Fibroblast of the aortic adventitia (primary cell): Measurements from ENCODE around the gene PSMA2. TPM values are rescaled to one million over a fixed set of nuclear protein-coding genes. Genes with fewer than 3 reads are reported as not detected.
A peak's percentile ranks its signal among the peaks of the same experiment; 100 is the strongest.

Source experiments
- DNase-seq: peaks from one replicate; pipeline ENCODE4 v3.0.0-alpha.2; 2010; ENCODE audit warnings: low read depth
- H3K4me3 ChIP-seq: 2 replicates; pipeline ENCODE4 v1.5.1; 2011; ENCODE audit warnings: low read depth, mild to moderate bottlenecking, control low read depth, low read length, moderate library complexity
- total RNA-seq: library from RNA; depleted of rRNA; stranded (reverse); fragments of >200 nt; gene quantifications from 2 replicates; pipeline ENCODE4 v1.2.3, GENCODE V29; 2012; ENCODE audit warnings: low replicate concordance
- TF ChIP-seq, protein P1 (sequence below): IDR thresholded peaks from 2 replicates; pipeline ENCODE4 v1.5.1; 2011; ENCODE audit warnings: mild to moderate bottlenecking, low read length, control low read depth, inconsistent platforms; ENCODE audit not compliant: insufficient read depth

PSMA2 gene
- total RNA-seq, 1 donor: 121 TPM

DNA sequence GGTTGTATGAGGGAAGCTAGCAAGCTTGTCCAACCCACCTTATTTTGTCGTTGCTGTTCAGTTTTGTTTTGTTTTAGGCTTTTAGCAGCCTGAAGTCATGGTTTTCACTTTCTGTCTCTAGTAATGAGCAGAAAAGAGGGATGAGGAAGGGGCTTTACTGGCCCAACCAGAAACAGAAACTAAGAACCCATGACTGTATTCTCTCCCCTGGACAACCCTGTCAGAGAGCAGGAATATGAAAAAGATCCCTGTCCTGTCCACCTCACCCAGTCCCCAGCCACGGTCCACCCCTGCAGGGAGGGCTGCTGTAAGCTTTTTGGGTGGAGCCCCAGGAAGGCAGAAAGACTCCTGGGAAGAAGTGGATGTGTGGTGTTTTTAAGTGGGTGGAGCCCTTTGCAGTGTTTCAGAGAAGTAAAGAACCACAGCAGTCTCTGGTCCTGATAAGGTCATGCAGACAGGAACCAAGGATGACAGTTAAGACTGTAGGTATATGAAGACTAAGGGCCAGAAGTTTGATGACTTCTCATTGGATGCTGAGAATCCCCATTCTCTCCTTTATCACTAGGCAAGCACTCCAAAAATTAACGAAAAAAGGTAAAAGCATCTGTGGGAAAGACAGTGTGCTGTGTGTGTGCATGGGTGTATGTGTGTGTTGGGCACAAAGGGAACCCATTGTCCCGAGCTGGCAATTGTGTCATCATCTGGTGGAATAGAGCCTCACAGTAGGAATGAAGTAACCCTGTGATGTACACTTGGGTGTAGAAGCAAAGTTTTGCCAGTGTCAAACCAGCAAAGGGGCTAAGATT, 14.1 kb upstream of the PSMA2 start:
- TF ChIP-seq, protein P1, sequence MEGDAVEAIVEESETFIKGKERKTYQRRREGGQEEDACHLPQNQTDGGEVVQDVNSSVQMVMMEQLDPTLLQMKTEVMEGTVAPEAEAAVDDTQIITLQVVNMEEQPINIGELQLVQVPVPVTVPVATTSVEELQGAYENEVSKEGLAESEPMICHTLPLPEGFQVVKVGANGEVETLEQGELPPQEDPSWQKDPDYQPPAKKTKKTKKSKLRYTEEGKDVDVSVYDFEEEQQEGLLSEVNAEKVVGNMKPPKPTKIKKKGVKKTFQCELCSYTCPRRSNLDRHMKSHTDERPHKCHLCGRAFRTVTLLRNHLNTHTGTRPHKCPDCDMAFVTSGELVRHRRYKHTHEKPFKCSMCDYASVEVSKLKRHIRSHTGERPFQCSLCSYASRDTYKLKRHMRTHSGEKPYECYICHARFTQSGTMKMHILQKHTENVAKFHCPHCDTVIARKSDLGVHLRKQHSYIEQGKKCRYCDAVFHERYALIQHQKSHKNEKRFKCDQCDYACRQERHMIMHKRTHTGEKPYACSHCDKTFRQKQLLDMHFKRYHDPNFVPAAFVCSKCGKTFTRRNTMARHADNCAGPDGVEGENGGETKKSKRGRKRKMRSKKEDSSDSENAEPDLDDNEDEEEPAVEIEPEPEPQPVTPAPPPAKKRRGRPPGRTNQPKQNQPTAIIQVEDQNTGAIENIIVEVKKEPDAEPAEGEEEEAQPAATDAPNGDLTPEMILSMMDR: no peak
- peak; percentile 46 for DNase-seq
- H3K4me3 ChIP-seq: peak overlapping the region; percentile 37

DNA sequence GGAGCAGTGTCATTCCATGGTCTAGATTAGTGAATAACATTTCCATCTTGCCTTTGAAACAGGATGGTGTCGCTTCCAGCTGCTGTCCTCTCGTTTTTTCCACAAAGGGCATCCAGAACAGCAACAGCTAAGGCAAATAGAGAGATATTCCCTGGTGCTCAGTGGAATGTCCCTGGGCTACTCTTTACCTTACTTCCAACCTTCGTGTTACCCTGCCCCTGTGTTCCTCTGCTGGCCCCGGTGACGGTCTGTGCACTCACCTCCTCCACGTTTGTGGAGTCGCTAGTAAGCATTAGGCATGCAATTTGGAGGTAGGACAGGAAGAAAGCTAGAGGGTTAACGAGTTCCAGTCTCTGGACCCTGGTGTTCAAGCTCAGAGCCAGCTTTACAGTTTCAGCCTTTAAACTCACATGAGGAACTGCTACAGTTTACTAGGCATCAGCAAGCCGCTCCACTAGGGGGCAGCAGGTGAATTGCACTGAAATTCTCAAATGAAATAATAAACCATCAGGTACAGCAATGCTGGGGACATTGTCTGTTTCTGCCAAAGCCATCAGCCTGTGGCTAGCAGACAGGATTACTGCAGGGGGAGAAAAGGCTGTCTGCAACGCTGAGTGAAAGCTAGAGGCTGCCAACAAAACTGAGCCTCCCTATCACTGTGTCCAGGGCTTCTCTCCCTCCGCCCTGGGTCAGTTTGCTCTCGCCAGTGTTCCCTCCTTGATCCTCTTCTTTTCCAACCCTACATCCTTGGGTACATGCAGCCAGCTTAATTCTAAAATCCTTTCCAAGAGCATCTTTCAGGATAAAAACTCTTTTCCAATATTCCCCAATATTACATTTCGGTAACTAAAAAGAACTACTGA, 9.2 kb upstream of the PSMA2 start:
- TF ChIP-seq, protein P1: peak; percentile 93
- peak; percentile 82 for DNase-seq
- H3K4me3 ChIP-seq: no peak overlapping the region

DNA sequence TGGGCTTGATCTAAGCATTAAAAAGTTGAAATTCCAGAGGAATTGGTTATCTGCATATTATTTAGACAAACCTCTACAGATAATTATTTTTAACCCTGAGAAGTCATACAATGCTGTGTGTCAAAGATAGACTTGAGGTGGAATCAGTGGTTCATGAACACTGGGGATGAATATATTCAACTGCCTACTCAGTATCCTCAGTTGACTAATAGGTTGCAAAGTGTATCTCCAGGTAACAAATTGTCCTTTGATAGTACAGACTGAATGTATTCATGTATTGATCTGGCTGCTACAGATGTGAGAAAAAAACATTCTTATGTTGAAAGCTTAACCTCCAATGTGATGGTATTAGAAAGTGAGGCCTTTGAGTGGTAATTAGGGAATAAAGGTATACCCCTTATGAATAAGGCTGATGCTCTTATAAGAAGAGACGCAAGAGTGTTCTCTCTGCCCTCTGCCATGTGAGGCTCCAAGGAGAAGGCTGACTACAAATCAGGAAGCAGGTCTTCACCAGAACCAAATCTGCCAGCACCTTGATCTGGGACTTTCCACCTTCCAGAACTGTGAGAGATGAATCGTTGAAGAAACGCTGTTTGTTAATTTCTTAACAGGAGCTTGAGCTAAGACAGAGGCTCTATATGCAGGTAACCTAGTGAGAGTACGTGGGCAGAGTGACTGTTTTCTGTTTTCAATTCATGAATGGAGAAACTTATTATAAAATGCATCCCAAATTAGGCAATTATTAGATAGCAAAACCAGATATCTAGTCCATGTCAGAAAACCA, 7.7 kb upstream of the PSMA2 start:
- no peak overlapping the region for H3K4me3 ChIP-seq
- no peak for DNase-seq
- TF ChIP-seq, protein P1: no peak

DNA sequence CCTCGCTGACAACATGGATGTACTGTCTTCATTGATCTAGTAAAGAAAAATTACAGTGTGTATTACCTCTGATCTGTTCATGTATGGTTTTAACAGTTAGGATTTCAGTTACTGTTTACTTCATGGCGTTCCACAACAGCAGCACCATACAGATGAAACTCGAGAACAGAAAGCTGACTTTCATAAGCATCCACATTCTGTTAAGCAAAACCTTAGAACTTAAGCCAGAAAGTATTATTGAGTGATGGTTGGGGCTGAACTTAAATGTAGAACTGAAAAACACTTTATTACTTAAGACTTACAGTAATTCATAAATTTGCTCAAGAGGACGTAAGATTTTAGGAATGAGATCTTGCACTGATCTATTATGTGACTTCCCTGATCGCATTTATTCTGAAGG, 3.9 kb upstream of the PSMA2 start:
- H3K4me3 ChIP-seq: no peak overlapping the region
- no peak for DNase-seq
- TF ChIP-seq, protein P1: no peak

DNA sequence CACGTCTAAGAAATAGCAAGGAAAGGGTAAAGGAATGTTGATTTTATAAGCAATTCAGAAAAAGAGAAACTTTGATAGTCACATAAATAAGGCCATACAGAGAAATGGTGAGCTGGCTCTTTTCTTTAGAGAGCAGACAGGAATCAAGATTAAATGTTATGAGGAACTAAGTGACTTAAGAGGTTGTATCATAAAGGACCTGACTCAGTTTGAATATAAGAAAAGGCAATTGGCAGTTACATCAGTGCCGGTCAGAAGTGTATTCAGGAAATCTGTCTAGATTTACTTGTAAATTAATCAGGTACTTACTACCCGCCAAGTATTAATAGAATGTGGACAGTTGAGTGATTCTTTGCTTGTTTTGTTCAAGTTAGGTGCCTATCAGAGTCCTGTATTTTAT, 2.3 kb upstream of the PSMA2 start:
- no peak for DNase-seq
- H3K4me3 ChIP-seq: no peak overlapping the region
- TF ChIP-seq, protein P1: no peak

DNA sequence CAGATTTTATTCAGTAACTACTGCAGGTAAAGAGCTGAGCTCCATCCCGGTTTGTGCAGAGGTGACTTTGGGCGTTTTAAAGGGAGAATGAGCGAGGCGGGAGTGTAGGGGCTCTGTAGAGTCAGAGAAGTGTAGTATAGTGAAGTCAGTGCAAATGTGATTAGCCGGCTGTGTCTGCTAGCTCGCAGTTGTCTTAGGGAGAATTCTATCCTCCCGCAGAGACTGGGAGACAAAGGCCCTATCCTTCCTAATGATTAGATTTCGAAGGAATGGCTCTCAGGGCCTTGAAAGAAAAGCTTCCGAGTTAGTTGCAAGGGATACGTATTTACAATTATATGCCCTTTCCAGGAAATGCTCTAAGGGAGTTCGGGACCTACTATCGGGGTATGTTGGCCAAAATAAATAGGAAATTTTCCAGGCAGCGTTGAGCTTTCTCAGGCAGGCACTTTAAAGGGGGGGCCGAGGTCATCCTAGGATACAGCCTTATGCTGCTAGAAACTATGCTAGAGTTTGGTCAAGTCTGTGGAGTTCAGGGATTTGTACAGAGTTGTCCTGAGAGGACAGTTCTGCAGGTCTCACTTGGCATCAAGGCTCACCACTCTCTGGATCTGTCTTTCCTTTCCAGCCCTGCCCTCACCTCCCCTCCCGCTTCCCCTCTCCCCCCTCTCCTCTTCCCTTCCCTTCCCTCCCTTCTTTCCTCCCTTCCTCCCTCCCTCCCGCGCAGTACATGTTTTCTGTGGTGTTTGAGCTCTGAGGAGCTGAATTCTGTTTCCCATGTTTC, 1.0 kb upstream of the PSMA2 start:
- peak; percentile 55 for DNase-seq
- TF ChIP-seq, protein P1: no peak
- H3K4me3 ChIP-seq: peak overlapping the region; percentile 84
